Astrocyte (in vitro differentiated cells and primary cell): Measurements from ENCODE around the gene C19orf25. TPM values are rescaled to one million over a fixed set of nuclear protein-coding genes. Genes with fewer than 3 reads are reported as not detected.

Experiments used
- DNase-seq: peaks from one replicate; pipeline ENCODE4 v3.0.0-alpha.2; 2010; ENCODE audit warnings: low read depth
- FAIRE-seq: peaks from 2 replicates; lab custom pipeline; 2011; peaks lifted over from hg19 to GRCh38; lab: Jason Lieb, UNC
- H2AFZ ChIP-seq: 2 replicates; pipeline ENCODE4 v1.6.0; 2012; ENCODE audit warnings: low read depth, low read length, inconsistent platforms
- H3K27ac ChIP-seq: 2 replicates; pipeline ENCODE4 v1.5.1; 2011; ENCODE audit warnings: low read depth, low read length, inconsistent platforms
- H3K27me3 ChIP-seq: 2 replicates; pipeline ENCODE4 v1.6.0; 2011; ENCODE audit warnings: low read length, inconsistent platforms; ENCODE audit not compliant: insufficient read depth
- H3K36me3 ChIP-seq: 2 replicates; pipeline ENCODE4 v1.5.1; 2011; ENCODE audit warnings: low read length, inconsistent platforms; ENCODE audit not compliant: insufficient read depth
- H3K4me1 ChIP-seq: 2 replicates; pipeline ENCODE4 v1.5.1; 2011; ENCODE audit warnings: low read length, inconsistent platforms; ENCODE audit not compliant: insufficient read depth
- H3K4me2 ChIP-seq: 2 replicates; pipeline ENCODE4 v1.6.0; 2012; ENCODE audit warnings: low read length, inconsistent platforms
- H3K4me3 ChIP-seq: 2 replicates; pipeline ENCODE4 v1.5.1; 2011; ENCODE audit warnings: low read depth, mild to moderate bottlenecking, low read length, inconsistent platforms; ENCODE audit not compliant: insufficient read depth
- H3K79me2 ChIP-seq: 2 replicates; pipeline ENCODE4 v1.6.0; 2012; ENCODE audit warnings: mild to moderate bottlenecking, low read length, inconsistent platforms; ENCODE audit not compliant: insufficient read depth
- H3K9ac ChIP-seq: 2 replicates; pipeline ENCODE4 v1.6.0; 2012; ENCODE audit warnings: mild to moderate bottlenecking, low read length, inconsistent platforms
- H3K9me3 ChIP-seq: 2 replicates; pipeline ENCODE4 v1.5.1; 2012; ENCODE audit warnings: low read depth, mild to moderate bottlenecking, low read length, inconsistent platforms; ENCODE audit not compliant: insufficient read depth
- H4K20me1 ChIP-seq: 2 replicates; pipeline ENCODE4 v1.6.0; 2012; ENCODE audit warnings: low read length, inconsistent platforms; ENCODE audit not compliant: insufficient read depth
- H3K27ac Mint-ChIP-seq: one replicate; pipeline ENCODE4 v1.8.0; 2021; ENCODE audit warnings: mild to moderate bottlenecking, mixed read lengths; ENCODE audit not compliant: unreplicated experiment
- H3K27me3 Mint-ChIP-seq: one replicate; pipeline ENCODE4 v1.8.0; 2021; ENCODE audit warnings: low read depth, mixed read lengths; ENCODE audit not compliant: unreplicated experiment
- H3K36me3 Mint-ChIP-seq: one replicate; pipeline ENCODE4 v1.8.0; 2021; ENCODE audit warnings: low read depth, mixed read lengths; ENCODE audit not compliant: unreplicated experiment
- H3K4me1 Mint-ChIP-seq: one replicate; pipeline ENCODE4 v1.8.0; 2021; ENCODE audit warnings: low read depth, mixed read lengths; ENCODE audit not compliant: unreplicated experiment
- H3K4me3 Mint-ChIP-seq: one replicate; pipeline ENCODE4 v1.8.0; 2021; ENCODE audit warnings: mild to moderate bottlenecking, moderate library complexity, mixed read lengths; ENCODE audit not compliant: unreplicated experiment
- H3K9me3 Mint-ChIP-seq: one replicate; pipeline ENCODE4 v1.8.0; 2021; ENCODE audit warnings: mild to moderate bottlenecking, mixed read lengths; ENCODE audit not compliant: unreplicated experiment
- EZH2 ChIP-seq: IDR thresholded peaks from 2 replicates; pipeline ENCODE4 v1.6.1; 2012; ENCODE audit warnings: mild to moderate bottlenecking, low read length, inconsistent platforms; ENCODE audit not compliant: insufficient read depth
- total RNA-seq: library from RNA; stranded (reverse); gene quantifications from 2 replicates; pipeline ENCODE4 v1.2.1, GENCODE V29; 2021
- TF ChIP-seq, protein P1 (sequence below): IDR thresholded peaks from 2 replicates; pipeline ENCODE4 v1.5.1; 2011; ENCODE audit warnings: low read depth, mild to moderate bottlenecking, inconsistent platforms, low read length, moderate library complexity; ENCODE audit not compliant: insufficient read depth

The C19orf25 gene
- total RNA-seq, 1 donor from 2014 or later = 32.4 TPM

DNA sequence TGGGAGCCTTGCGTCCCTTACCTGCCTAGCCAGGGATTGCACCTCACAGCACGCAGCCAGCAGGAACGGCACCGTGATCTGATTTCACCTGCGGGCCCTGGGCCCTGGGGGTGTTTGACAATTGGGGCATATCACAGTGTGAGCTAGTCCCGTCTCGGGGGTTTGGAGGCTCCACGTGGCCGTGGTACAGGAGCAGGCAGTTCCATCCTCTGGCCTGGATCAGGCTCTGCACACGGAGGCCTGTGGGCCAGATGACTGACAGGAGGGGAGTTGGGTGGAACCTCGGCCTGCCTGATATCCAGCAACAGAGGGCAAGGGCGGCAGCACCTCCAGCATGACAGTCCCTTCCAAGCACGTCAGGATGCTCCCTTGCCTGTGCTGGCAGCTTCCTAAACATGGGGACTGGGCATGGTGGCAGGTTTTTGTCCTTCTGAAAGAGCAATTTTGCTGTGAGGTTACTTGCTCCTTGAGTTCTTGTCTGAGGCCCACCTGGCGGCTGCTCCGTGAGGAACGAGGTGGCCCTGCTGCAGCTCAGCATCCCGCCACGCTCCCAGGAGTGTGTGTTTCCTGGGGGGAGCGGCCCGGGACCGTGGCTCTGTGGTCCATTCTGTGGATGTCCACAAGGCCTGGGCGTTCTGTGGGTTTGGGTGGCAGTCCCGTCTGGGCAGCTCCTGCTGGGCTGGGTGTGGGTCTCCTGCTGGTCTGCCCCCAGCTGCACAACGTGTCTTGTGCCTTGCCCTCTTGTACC, 47.1 kb downstream of the C19orf25 start:
- peaks cover 41% of the 10 kb centered on the region for H4K20me1 ChIP-seq
- H3K4me3 Mint-ChIP-seq = no peak overlapping the region
- no peak overlapping the region for H2AFZ ChIP-seq
- peaks cover 40% of the 10 kb centered on the region for H3K79me2 ChIP-seq
- H3K36me3 ChIP-seq = peaks cover 10% of the 10 kb centered on the region
- no peak for FAIRE-seq
- H3K27me3 ChIP-seq = no peaks in the 10 kb centered on the region
- H3K4me2 ChIP-seq = no peak overlapping the region
- no peaks in the 10 kb centered on the region for H3K9me3 Mint-ChIP-seq
- H3K27ac Mint-ChIP-seq = no peak overlapping the region
- no peak overlapping the region for H3K4me3 ChIP-seq
- no peaks in the 10 kb centered on the region for H3K4me1 Mint-ChIP-seq
- H3K27me3 Mint-ChIP-seq = no peaks in the 10 kb centered on the region
- H3K9ac ChIP-seq = no peak overlapping the region
- H3K4me1 ChIP-seq = peaks cover 2% of the 10 kb centered on the region
- TF ChIP-seq EZH2 = no peak
- TF ChIP-seq, protein P1, sequence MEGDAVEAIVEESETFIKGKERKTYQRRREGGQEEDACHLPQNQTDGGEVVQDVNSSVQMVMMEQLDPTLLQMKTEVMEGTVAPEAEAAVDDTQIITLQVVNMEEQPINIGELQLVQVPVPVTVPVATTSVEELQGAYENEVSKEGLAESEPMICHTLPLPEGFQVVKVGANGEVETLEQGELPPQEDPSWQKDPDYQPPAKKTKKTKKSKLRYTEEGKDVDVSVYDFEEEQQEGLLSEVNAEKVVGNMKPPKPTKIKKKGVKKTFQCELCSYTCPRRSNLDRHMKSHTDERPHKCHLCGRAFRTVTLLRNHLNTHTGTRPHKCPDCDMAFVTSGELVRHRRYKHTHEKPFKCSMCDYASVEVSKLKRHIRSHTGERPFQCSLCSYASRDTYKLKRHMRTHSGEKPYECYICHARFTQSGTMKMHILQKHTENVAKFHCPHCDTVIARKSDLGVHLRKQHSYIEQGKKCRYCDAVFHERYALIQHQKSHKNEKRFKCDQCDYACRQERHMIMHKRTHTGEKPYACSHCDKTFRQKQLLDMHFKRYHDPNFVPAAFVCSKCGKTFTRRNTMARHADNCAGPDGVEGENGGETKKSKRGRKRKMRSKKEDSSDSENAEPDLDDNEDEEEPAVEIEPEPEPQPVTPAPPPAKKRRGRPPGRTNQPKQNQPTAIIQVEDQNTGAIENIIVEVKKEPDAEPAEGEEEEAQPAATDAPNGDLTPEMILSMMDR = no peak
- H3K9me3 ChIP-seq = no peaks in the 10 kb centered on the region
- H3K36me3 Mint-ChIP-seq = peaks cover 6% of the 10 kb centered on the region
- H3K27ac ChIP-seq = no peak overlapping the region
- DNase-seq = no peak

DNA sequence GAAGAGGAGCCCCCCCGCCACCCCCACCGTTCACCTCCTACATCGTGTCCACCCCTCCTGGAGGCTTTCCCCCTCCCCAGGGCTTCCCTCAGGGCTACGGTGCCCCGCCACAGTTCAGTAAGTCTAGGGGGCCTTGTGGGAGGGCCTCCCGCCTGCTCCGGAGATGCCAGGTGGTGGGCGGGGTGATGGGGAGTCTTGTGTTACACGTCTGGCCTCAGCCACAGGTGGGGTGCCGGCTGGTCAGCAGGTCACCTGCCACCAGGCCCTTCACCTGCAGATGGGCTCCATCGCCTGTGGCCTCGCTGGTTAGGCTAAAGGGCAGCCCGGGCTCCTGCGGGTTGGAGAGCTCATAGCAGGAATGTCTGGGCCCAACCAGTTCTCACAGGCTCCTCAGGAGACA, 48.8 kb downstream of the C19orf25 start:
- H3K27me3 ChIP-seq = no peaks in the 10 kb centered on the region
- no peak overlapping the region for H2AFZ ChIP-seq
- peaks cover 53% of the 10 kb centered on the region for H4K20me1 ChIP-seq
- no peak overlapping the region for H3K4me2 ChIP-seq
- Mint-ChIP-seq H3K27ac (no peak overlapping the region), H3K4me3 (no peak overlapping the region), H3K4me1 (no peaks in the 10 kb centered on the region), H3K9me3 (no peaks in the 10 kb centered on the region), H3K36me3 (peaks cover 6% of the 10 kb centered on the region), H3K27me3 (no peaks in the 10 kb centered on the region)
- no peak overlapping the region for H3K27ac ChIP-seq
- FAIRE-seq (no peak), DNase-seq (no peak)
- H3K4me1 ChIP-seq = peaks cover 5% of the 10 kb centered on the region
- no peak overlapping the region for H3K9ac ChIP-seq
- peaks cover 8% of the 10 kb centered on the region for H3K36me3 ChIP-seq
- TF ChIP-seq EZH2 = no peak
- TF ChIP-seq, protein P1 = no peak
- no peaks in the 10 kb centered on the region for H3K9me3 ChIP-seq
- H3K4me3 ChIP-seq = no peak overlapping the region
- H3K79me2 ChIP-seq = peaks cover 56% of the 10 kb centered on the region

- H3K27ac Mint-ChIP-seq = no peak overlapping the region
- H3K4me3 Mint-ChIP-seq = no peak overlapping the region
Measured at GRCh38 chr19:1429750-1430149, 49.3 kb downstream of the C19orf25 start.

More at GRCh38 chr19:1429750-1430149, 49.3 kb downstream of the C19orf25 start:
- H3K4me1 Mint-ChIP-seq = no peaks in the 10 kb centered on the region
- FAIRE-seq (no peak), DNase-seq (no peak)
- H4K20me1 ChIP-seq = peaks cover 55% of the 10 kb centered on the region
- H3K4me2 ChIP-seq = no peak overlapping the region
- H3K4me1 ChIP-seq = peaks cover 10% of the 10 kb centered on the region
- peaks cover 6% of the 10 kb centered on the region for H3K36me3 Mint-ChIP-seq
- no peak overlapping the region for H3K27ac ChIP-seq
- no peak overlapping the region for H2AFZ ChIP-seq
- peaks cover 61% of the 10 kb centered on the region for H3K79me2 ChIP-seq
- no peaks in the 10 kb centered on the region for H3K27me3 Mint-ChIP-seq
- H3K9me3 ChIP-seq = no peaks in the 10 kb centered on the region
- no peaks in the 10 kb centered on the region for H3K9me3 Mint-ChIP-seq
- TF ChIP-seq, protein P1 = no peak
- TF ChIP-seq EZH2 = no peak
- H3K9ac ChIP-seq = no peak overlapping the region
- H3K27me3 ChIP-seq = no peaks in the 10 kb centered on the region
- peaks cover 7% of the 10 kb centered on the region for H3K36me3 ChIP-seq
- no peak overlapping the region for H3K4me3 ChIP-seq
